ENCODE measurements around the gene GPX8. TPM values are rescaled to one million over a fixed set of nuclear protein-coding genes. Genes with fewer than 3 reads are reported as not detected.

Gene GPX8
- total RNA-seq, 1 experiment from 2014 or later = not detected

GRCh38 chr5:55176176-55176818, 16.3 kb downstream of the GPX8 start:
- Histone ChIP-seq H4K20me1 (ENCODE audit: insufficient read depth, low read depth, low read length) (no peaks in the 10 kb centered on the region), H3K4me3 (ENCODE audit: low read length) (peak overlapping the region; percentile 66), H3K27me3 (ENCODE audit: low read length) (no peaks in the 10 kb centered on the region)

GRCh38 chr5:55177078-55177477, 17.1 kb downstream of the GPX8 start:
- Histone ChIP-seq H3K4me1 (ENCODE audit: low read length) (peaks cover 46% of the 10 kb centered on the region), H2AFZ (ENCODE audit: low read length) (peak overlapping the region; percentile 83), H3K9ac (ENCODE audit: low read length) (peak overlapping the region; percentile 53; the same call in 1 of the 2 replicates), H3K27ac (ENCODE audit: low read length) (no peak overlapping the region), H3K9me3 (ENCODE audit: low read length) (no peaks in the 10 kb centered on the region), H3K9me2 (replicated peaks; ENCODE audit: insufficient read depth, low read length) (no peaks in the 10 kb centered on the region), H3K36me3 (ENCODE audit: insufficient read depth, low read length) (no peaks in the 10 kb centered on the region), H3K4me2 (ENCODE audit: low read depth, low read length, poor library complexity, severe bottlenecking) (peak overlapping the region; percentile 85), H4K20me1 (ENCODE audit: insufficient read depth, low read depth, low read length) (no peaks in the 10 kb centered on the region), H3K4me3 (ENCODE audit: low read length) (peak overlapping the region; percentile 66), H3K27me3 (ENCODE audit: low read length) (no peaks in the 10 kb centered on the region), H3K79me2 (ENCODE audit: low read length) (no peaks in the 10 kb centered on the region)
- peak; percentile 62 for DNase-seq

More at GRCh38 chr5:55176176-55176818, 16.3 kb downstream of the GPX8 start:
- Histone ChIP-seq H3K9me3 (ENCODE audit: low read length) (no peaks in the 10 kb centered on the region), H3K9me2 (replicated peaks; ENCODE audit: insufficient read depth, low read length) (no peaks in the 10 kb centered on the region), H3K4me1 (ENCODE audit: low read length) (peaks cover 46% of the 10 kb centered on the region), H3K4me2 (ENCODE audit: low read depth, low read length, poor library complexity, severe bottlenecking) (peak overlapping the region; percentile 85), H3K27ac (ENCODE audit: low read length) (no peak overlapping the region), H2AFZ (ENCODE audit: low read length) (peak overlapping the region; percentile 83), H3K9ac (ENCODE audit: low read length) (peak overlapping the region; percentile 53), H3K79me2 (ENCODE audit: low read length) (no peaks in the 10 kb centered on the region), H3K36me3 (ENCODE audit: insufficient read depth, low read length) (no peaks in the 10 kb centered on the region)
- peak; percentile 50 for DNase-seq

- Histone ChIP-seq H3K4me1 (ENCODE audit: low read length) (peaks cover 21% of the 10 kb centered on the region), H3K27me3 (ENCODE audit: low read length) (no peaks in the 10 kb centered on the region), H3K4me3 (ENCODE audit: low read length) (no peak overlapping the region), H4K20me1 (ENCODE audit: insufficient read depth, low read depth, low read length) (no peaks in the 10 kb centered on the region), H3K27ac (ENCODE audit: low read length) (no peak overlapping the region), H3K4me2 (ENCODE audit: low read depth, low read length, poor library complexity, severe bottlenecking) (no peak overlapping the region), H3K9me2 (replicated peaks; ENCODE audit: insufficient read depth, low read length) (no peaks in the 10 kb centered on the region), H3K36me3 (ENCODE audit: insufficient read depth, low read length) (no peaks in the 10 kb centered on the region), H2AFZ (ENCODE audit: low read length) (no peak overlapping the region), H3K9me3 (ENCODE audit: low read length) (no peaks in the 10 kb centered on the region), H3K79me2 (ENCODE audit: low read length) (no peaks in the 10 kb centered on the region), H3K9ac (ENCODE audit: low read length) (no peak overlapping the region)
- no peak for DNase-seq
These were observed 20.0 kb downstream of the GPX8 start for GRCh38 chr5:55180016-55180415.

- H3K27me3 ChIP-seq (ENCODE audit: low read length) = no peaks in the 10 kb centered on the region
- H3K9me2 ChIP-seq (replicated peaks; ENCODE audit: insufficient read depth, low read length) = no peaks in the 10 kb centered on the region
- no peak overlapping the region for H3K9ac ChIP-seq (ENCODE audit: low read length)
- no peak overlapping the region for H3K4me2 ChIP-seq (ENCODE audit: low read depth, low read length, poor library complexity, severe bottlenecking)
- no peaks in the 10 kb centered on the region for H3K4me1 ChIP-seq (ENCODE audit: low read length)
- no peak overlapping the region for H3K4me3 ChIP-seq (ENCODE audit: low read length)
- H4K20me1 ChIP-seq (ENCODE audit: insufficient read depth, low read depth, low read length) = no peaks in the 10 kb centered on the region
- H3K27ac ChIP-seq (ENCODE audit: low read length) = no peak overlapping the region
- peak; percentile 60 for DNase-seq
- H3K36me3 ChIP-seq (ENCODE audit: insufficient read depth, low read length) = no peaks in the 10 kb centered on the region
- no peaks in the 10 kb centered on the region for H3K79me2 ChIP-seq (ENCODE audit: low read length)
- no peaks in the 10 kb centered on the region for H3K9me3 ChIP-seq (ENCODE audit: low read length)
- no peak overlapping the region for H2AFZ ChIP-seq (ENCODE audit: low read length)
These were observed 27.4 kb downstream of the GPX8 start for GRCh38 chr5:55187370-55187769.

GRCh38 chr5:55188656-55189540, 28.9 kb downstream of the GPX8 start:
- Histone ChIP-seq H3K9me3 (ENCODE audit: low read length) (no peaks in the 10 kb centered on the region), H3K4me1 (ENCODE audit: low read length) (no peaks in the 10 kb centered on the region), H3K79me2 (ENCODE audit: low read length) (no peaks in the 10 kb centered on the region), H3K4me3 (ENCODE audit: low read length) (no peak overlapping the region), H3K9me2 (replicated peaks; ENCODE audit: insufficient read depth, low read length) (no peaks in the 10 kb centered on the region), H2AFZ (ENCODE audit: low read length) (no peak overlapping the region), H3K27ac (ENCODE audit: low read length) (no peak overlapping the region), H3K36me3 (ENCODE audit: insufficient read depth, low read length) (no peaks in the 10 kb centered on the region), H4K20me1 (ENCODE audit: insufficient read depth, low read depth, low read length) (no peaks in the 10 kb centered on the region), H3K27me3 (ENCODE audit: low read length) (no peaks in the 10 kb centered on the region), H3K9ac (ENCODE audit: low read length) (no peak overlapping the region), H3K4me2 (ENCODE audit: low read depth, low read length, poor library complexity, severe bottlenecking) (no peak overlapping the region)
- no peak for DNase-seq

- Histone ChIP-seq H3K27ac (ENCODE audit: low read length) (no peak overlapping the region), H3K36me3 (ENCODE audit: insufficient read depth, low read length) (no peaks in the 10 kb centered on the region), H3K4me2 (ENCODE audit: low read depth, low read length, poor library complexity, severe bottlenecking) (no peak overlapping the region), H3K27me3 (ENCODE audit: low read length) (no peaks in the 10 kb centered on the region), H2AFZ (ENCODE audit: low read length) (no peak overlapping the region), H3K9me2 (replicated peaks; ENCODE audit: insufficient read depth, low read length) (no peaks in the 10 kb centered on the region), H3K9ac (ENCODE audit: low read length) (no peak overlapping the region), H4K20me1 (ENCODE audit: insufficient read depth, low read depth, low read length) (no peaks in the 10 kb centered on the region), H3K9me3 (ENCODE audit: low read length) (no peaks in the 10 kb centered on the region), H3K4me1 (ENCODE audit: low read length) (no peaks in the 10 kb centered on the region), H3K4me3 (ENCODE audit: low read length) (no peak overlapping the region), H3K79me2 (ENCODE audit: low read length) (no peaks in the 10 kb centered on the region)
- DNase-seq = peak; percentile 35
These were observed 31.2 kb downstream of the GPX8 start for GRCh38 chr5:55191165-55191564.

GRCh38 chr5:55205001-55205400, 45.0 kb downstream of the GPX8 start:
- H3K4me2 ChIP-seq (ENCODE audit: low read depth, low read length, poor library complexity, severe bottlenecking) = no peak overlapping the region
- no peaks in the 10 kb centered on the region for H3K27me3 ChIP-seq (ENCODE audit: low read length)
- H3K4me1 ChIP-seq (ENCODE audit: low read length) = no peaks in the 10 kb centered on the region
- H3K9me3 ChIP-seq (ENCODE audit: low read length) = no peaks in the 10 kb centered on the region
- H3K27ac ChIP-seq (ENCODE audit: low read length) = no peak overlapping the region
- H3K9ac ChIP-seq (ENCODE audit: low read length) = no peak overlapping the region
- no peaks in the 10 kb centered on the region for H3K79me2 ChIP-seq (ENCODE audit: low read length)
- no peak overlapping the region for H2AFZ ChIP-seq (ENCODE audit: low read length)
- no peak overlapping the region for H3K4me3 ChIP-seq (ENCODE audit: low read length)
- H4K20me1 ChIP-seq (ENCODE audit: insufficient read depth, low read depth, low read length) = no peaks in the 10 kb centered on the region
- peak; percentile 1 for DNase-seq
- no peaks in the 10 kb centered on the region for H3K36me3 ChIP-seq (ENCODE audit: insufficient read depth, low read length)
- no peaks in the 10 kb centered on the region for H3K9me2 ChIP-seq (replicated peaks; ENCODE audit: insufficient read depth, low read length)

- H3K4me2 ChIP-seq (ENCODE audit: low read depth, low read length, poor library complexity, severe bottlenecking) = no peak overlapping the region
- H3K4me3 ChIP-seq (ENCODE audit: low read length) = no peak overlapping the region
- no peaks in the 10 kb centered on the region for H3K4me1 ChIP-seq (ENCODE audit: low read length)
- H3K27ac ChIP-seq (ENCODE audit: low read length) = no peak overlapping the region
- no peak overlapping the region for H2AFZ ChIP-seq (ENCODE audit: low read length)
- no peak for DNase-seq
- H3K9me3 ChIP-seq (ENCODE audit: low read length) = no peaks in the 10 kb centered on the region
- no peaks in the 10 kb centered on the region for H4K20me1 ChIP-seq (ENCODE audit: insufficient read depth, low read depth, low read length)
- no peak overlapping the region for H3K9ac ChIP-seq (ENCODE audit: low read length)
- H3K9me2 ChIP-seq (replicated peaks; ENCODE audit: insufficient read depth, low read length) = no peaks in the 10 kb centered on the region
- no peaks in the 10 kb centered on the region for H3K27me3 ChIP-seq (ENCODE audit: low read length)
- no peaks in the 10 kb centered on the region for H3K79me2 ChIP-seq (ENCODE audit: low read length)
- H3K36me3 ChIP-seq (ENCODE audit: insufficient read depth, low read length) = no peaks in the 10 kb centered on the region
These were observed 51.4 kb downstream of the GPX8 start for GRCh38 chr5:55211184-55211874.

All from Karpas-422 (cell line).